Caco-2 (cell line): ENCODE measurements around the gene NTMT1. TPM values are rescaled to one million over a fixed set of nuclear protein-coding genes. Genes with fewer than 3 reads are reported as not detected.

ENCODE experiments used
- BruUV-seq: library from RNA; stranded (reverse); fragments of 400-500 nt; replicated peaks from 2 replicates; lab custom pipeline; 2021; lab: Mats Ljungman, UMichigan
- CTCF ChIA-PET: fragments of 300-600 bp; sonication (Branson Sonifier 250); formaldehyde crosslinking; loops from one replicate; lab custom pipeline; 2022; ENCODE audit warnings: antibody characterized with exemption; lab: Charles Lee
- POLR2A ChIA-PET: fragments of 300-600 bp; sonication (Branson Sonifier 250); formaldehyde crosslinking; loops from one replicate; lab custom pipeline; 2022; ENCODE audit warnings: antibody characterized with exemption; lab: Charles Lee
- DNase-seq, 2 experiments: peaks; one replicate each; pipeline versions ENCODE4 v3.0.0 to v3.0.0-alpha.2; 2020 to 2022
- H3K27me3 ChIP-seq: replicated peaks from 2 replicates; pipeline ENCODE4 v1.6.0; 2011; ENCODE audit warnings: low read length; ENCODE audit not compliant: control insufficient read depth, insufficient read depth
- H3K36me3 ChIP-seq: 2 replicates; pipeline ENCODE4 v1.5.1; 2011; ENCODE audit warnings: low read length; ENCODE audit not compliant: control insufficient read depth, insufficient read depth
- H3K4me1 ChIP-seq: fragments of 250-450 bp; sonication (Bioruptor Pico); 2 replicates; pipeline ENCODE4 v1.5.1; 2020; ENCODE audit warnings: mild to moderate bottlenecking
- H3K4me3 ChIP-seq: 2 replicates; pipeline ENCODE4 v1.5.1; 2011; ENCODE audit warnings: low read depth, mild to moderate bottlenecking, control low read depth, low read length
- H3K9me3 ChIP-seq: fragments of 250-450 bp; sonication (Bioruptor Pico); 2 replicates; pipeline ENCODE4 v1.5.1; 2020; ENCODE audit warnings: mild to moderate bottlenecking, moderate library complexity
- H3K27ac Mint-ChIP-seq: one replicate; pipeline ENCODE4 v1.8.0; 2022; ENCODE audit warnings: mixed read lengths; ENCODE audit not compliant: unreplicated experiment
- H3K27me3 Mint-ChIP-seq: one replicate; pipeline ENCODE4 v1.8.0; 2022; ENCODE audit warnings: mixed read lengths; ENCODE audit not compliant: insufficient read depth, unreplicated experiment
- H3K36me3 Mint-ChIP-seq: one replicate; pipeline ENCODE4 v1.8.0; 2022; ENCODE audit warnings: mild to moderate bottlenecking, mixed read lengths; ENCODE audit not compliant: insufficient read depth, unreplicated experiment
- H3K4me1 Mint-ChIP-seq: one replicate; pipeline ENCODE4 v1.8.0; 2022; ENCODE audit warnings: low read depth, mixed read lengths; ENCODE audit not compliant: unreplicated experiment
- H3K4me3 Mint-ChIP-seq: one replicate; pipeline ENCODE4 v1.8.0; 2022; ENCODE audit warnings: mild to moderate bottlenecking, moderate library complexity, mixed read lengths; ENCODE audit not compliant: unreplicated experiment
- H3K9me3 Mint-ChIP-seq: one replicate; pipeline ENCODE4 v1.8.0; 2022; ENCODE audit warnings: mixed read lengths; ENCODE audit not compliant: unreplicated experiment
- CTCF ChIP-seq, 2 experiments: fragments of 200-600 bp in 1 of 2; IDR thresholded peaks; 1 replicate in 1 of 2; 2 replicates in 1 of 2; pipeline versions ENCODE4 v1.5.1 to v1.8.0; 2011 to 2022; ENCODE audit warnings: antibody characterized with exemption in 1 of 2, control low read depth in 1 of 2, inconsistent platforms in 1 of 2, low read depth in 1 of 2, low read length in 1 of 2, mild to moderate bottlenecking in 1 of 2, moderate library complexity in 1 of 2; ENCODE audit not compliant: insufficient read depth in 1 of 2, severe bottlenecking in 1 of 2, unreplicated experiment in 1 of 2
- intact Hi-C: fragments of 100-400 bp; cut with micrococcal nuclease; formaldehyde crosslinking; loops from one replicate; pipeline ENCODE4 v1.10.0; 2022; ENCODE audit not compliant: unreplicated experiment
- total RNA-seq: library from RNA; stranded (reverse); gene quantifications from 2 replicates; pipeline ENCODE4 v1.2.3, GENCODE V29; 2022

Gene NTMT1
- total RNA-seq, 1 experiment from 2014 or later, result 44.1 TPM

- no peaks in the 10 kb centered on the region; the same call in 1 of the 2 replicates for H3K36me3 ChIP-seq
- CTCF ChIA-PET, result interaction anchor here (0.6 to 1.6 kb wide), 3 partner anchors 9 to 143 kb away, joined by 3 to 5 read pairs (median 4); no protein-coding TSS in a partner anchor
- Mint-ChIP-seq H3K4me1 (peaks cover 6% of the 10 kb centered on the region), H3K27me3 (no peaks in the 10 kb centered on the region), H3K4me3 (peak overlapping the region; percentile 89), H3K9me3 (no peaks in the 10 kb centered on the region), H3K36me3 (peaks cover 65% of the 10 kb centered on the region), H3K27ac (no peak overlapping the region)
- no peaks in the 10 kb centered on the region for H3K27me3 ChIP-seq
- POLR2A ChIA-PET, result no interaction called here
- TF ChIP-seq CTCF (IDR thresholded peaks at IDR 0.05; ENCODE audit: insufficient read depth in 1 of 2, low read depth in 1 of 2, low read length in 1 of 2, severe bottlenecking in 1 of 2, unreplicated experiment in 1 of 2), result no peak
- no peak for DNase-seq
- H3K4me3 ChIP-seq, result no peak overlapping the region
- intact Hi-C loops, result no loop called here
- H3K4me1 ChIP-seq, result peaks cover 3% of the 10 kb centered on the region; the same call in 1 of the 2 replicates
- H3K9me3 ChIP-seq, result no peaks in the 10 kb centered on the region
- no TSS peak for BruUV-seq
These were observed 13.8 kb downstream of the NTMT1 start for GRCh38 chr9:129639756-129640085.

- peaks cover 3% of the 10 kb centered on the region; the same call in 1 of the 2 replicates for H3K4me1 ChIP-seq
- no TSS peak for BruUV-seq
- POLR2A ChIA-PET, result no interaction called here
- TF ChIP-seq CTCF (IDR thresholded peaks at IDR 0.05; ENCODE audit: insufficient read depth in 1 of 2, low read depth in 1 of 2, low read length in 1 of 2, severe bottlenecking in 1 of 2, unreplicated experiment in 1 of 2), result no peak
- Mint-ChIP-seq H3K27ac (no peak overlapping the region), H3K4me3 (peak overlapping the region; percentile 89), H3K36me3 (peaks cover 60% of the 10 kb centered on the region), H3K4me1 (peaks cover 6% of the 10 kb centered on the region), H3K9me3 (no peaks in the 10 kb centered on the region), H3K27me3 (no peaks in the 10 kb centered on the region)
- no peak for DNase-seq
- no peaks in the 10 kb centered on the region for H3K27me3 ChIP-seq
- intact Hi-C loops, result no loop called here
- H3K4me3 ChIP-seq, result peak overlapping the region; percentile 99
- CTCF ChIA-PET, result interaction anchor here (1.4 to 1.6 kb wide), 2 partner anchors 10 to 16 kb away, joined by 4 to 5 read pairs; no protein-coding TSS in a partner anchor
- no peaks in the 10 kb centered on the region for H3K36me3 ChIP-seq
- no peaks in the 10 kb centered on the region for H3K9me3 ChIP-seq
These were observed 14.3 kb downstream of the NTMT1 start for GRCh38 chr9:129640086-129640870.

- intact Hi-C loops, result no loop called here
- peak overlapping the region; percentile 89 for H3K4me3 Mint-ChIP-seq
- ChIA-PET POLR2A (no interaction called here), CTCF (no interaction called here)
- TSS peak; percentile 31 for BruUV-seq
- peaks cover 6% of the 10 kb centered on the region for H3K4me1 Mint-ChIP-seq
- H3K27me3 Mint-ChIP-seq, result no peaks in the 10 kb centered on the region
- H3K9me3 ChIP-seq, result no peaks in the 10 kb centered on the region
- H3K36me3 Mint-ChIP-seq, result peaks cover 51% of the 10 kb centered on the region
- no peak for TF ChIP-seq CTCF (IDR thresholded peaks at IDR 0.05; ENCODE audit: insufficient read depth in 1 of 2, low read depth in 1 of 2, low read length in 1 of 2, severe bottlenecking in 1 of 2, unreplicated experiment in 1 of 2)
- H3K4me3 ChIP-seq, result peak overlapping the region; percentile 99
- no peaks in the 10 kb centered on the region for H3K27me3 ChIP-seq
- H3K9me3 Mint-ChIP-seq, result no peaks in the 10 kb centered on the region
- H3K27ac Mint-ChIP-seq, result peak overlapping the region; percentile 85
- no peaks in the 10 kb centered on the region for H3K36me3 ChIP-seq
- no peak for DNase-seq
- H3K4me1 ChIP-seq, result peaks cover 3% of the 10 kb centered on the region; the same call in 1 of the 2 replicates
These were observed 15.1 kb downstream of the NTMT1 start for GRCh38 chr9:129640871-129641749.
